Neural cell (in vitro differentiated cells): ENCODE data around the gene EPB41. TPM values are rescaled to one million over a fixed set of nuclear protein-coding genes. Genes with fewer than 3 reads are reported as not detected.

Experiments
- H2AFZ ChIP-seq: fragments of 200-600, 300-800 bp; sonication (generic), shearing (Covaris generic); 2 replicates; pipeline ENCODE4 v1.6.0; 2014; ENCODE audit warnings: low read depth, mild to moderate bottlenecking, antibody characterized with exemption, low read length, moderate library complexity
- H3F3A ChIP-seq: fragments of 200-600 bp; shearing (Covaris generic); 2 replicates; pipeline ENCODE4 v1.6.1; 2016; ENCODE audit warnings: mild to moderate bottlenecking, moderate library complexity, mixed read lengths, antibody characterized with exemption, low read length; ENCODE audit not compliant: insufficient read depth, poor library complexity, severe bottlenecking
- H3K27ac ChIP-seq: fragments of 200-600, 300-800 bp; sonication (generic), shearing (Covaris generic); 2 replicates; pipeline ENCODE4 v1.5.1; 2014; ENCODE audit warnings: mild to moderate bottlenecking, low read length, moderate library complexity
- H3K27me3 ChIP-seq: fragments of 300-800, 200-600 bp; sonication (generic), shearing (Covaris generic); 2 replicates; pipeline ENCODE4 v1.6.0; 2014; ENCODE audit warnings: mild to moderate bottlenecking, low read depth, low read length, moderate library complexity; ENCODE audit not compliant: insufficient read depth
- H3K36me3 ChIP-seq: fragments of 300-800, 200-600 bp; sonication (generic), shearing (Covaris generic); 2 replicates; pipeline ENCODE4 v1.5.1; 2014; ENCODE audit warnings: mild to moderate bottlenecking, antibody characterized with exemption, low read length, moderate library complexity; ENCODE audit not compliant: insufficient read depth
- H3K4me2 ChIP-seq: fragments of 300-800, 200-600 bp; sonication (generic), shearing (Covaris generic); 2 replicates; pipeline ENCODE4 v1.6.0; 2014; ENCODE audit warnings: mild to moderate bottlenecking, low read length
- H3K4me3 ChIP-seq: fragments of 300-800, 200-600 bp; sonication (generic), shearing (Covaris generic); 2 replicates; pipeline ENCODE4 v1.5.1; 2014; ENCODE audit warnings: mild to moderate bottlenecking, low read length, moderate library complexity
- H3K79me2 ChIP-seq: fragments of 200-600 bp; shearing (Covaris generic); replicated peaks from 2 replicates; pipeline ENCODE4 v1.6.0; 2014; ENCODE audit warnings: mild to moderate bottlenecking, low read length, moderate library complexity; ENCODE audit not compliant: insufficient read depth
- H3K9ac ChIP-seq: fragments of 300-800, 200-600 bp; sonication (generic), shearing (Covaris generic); 2 replicates; pipeline ENCODE4 v1.6.1; 2016; ENCODE audit warnings: mild to moderate bottlenecking, low read length, mixed read lengths
- H3K9me2 ChIP-seq: fragments of 200-600 bp; shearing (Covaris generic); 2 replicates; pipeline ENCODE4 v1.6.1; 2016; ENCODE audit warnings: mild to moderate bottlenecking, low read length, mixed read lengths; ENCODE audit not compliant: insufficient read depth
- H3K9me3 ChIP-seq: fragments of 200-600, 300-800 bp; sonication (generic), shearing (Covaris generic); 2 replicates; pipeline ENCODE4 v1.6.1; 2016; ENCODE audit warnings: mild to moderate bottlenecking, mixed run types, low read length, moderate library complexity, mixed read lengths
- H4K20me1 ChIP-seq: fragments of 200-600 bp; shearing (Covaris generic); 2 replicates; pipeline ENCODE4 v1.6.1; 2016; ENCODE audit warnings: mild to moderate bottlenecking, mixed run types; ENCODE audit not compliant: insufficient read depth
- CTCF ChIP-seq: fragments of 450-650 bp; IDR thresholded peaks from 2 replicates; pipeline ENCODE4 v1.5.1; 2014; ENCODE audit warnings: antibody characterized with exemption, mild to moderate bottlenecking, moderate library complexity; ENCODE audit not compliant: poor library complexity, severe bottlenecking
- EP300 ChIP-seq: fragments of 450-650 bp; conservative IDR thresholded peaks from 2 replicates; pipeline ENCODE4 v1.6.1; 2014; ENCODE audit warnings: antibody characterized with exemption, mild to moderate bottlenecking, moderate library complexity; ENCODE audit not compliant: poor library complexity, severe bottlenecking
- EZH2 ChIP-seq: fragments of 200-600, 300-800 bp; shearing (Covaris generic), sonication (generic); IDR thresholded peaks from 2 replicates; pipeline ENCODE4 v1.6.1; 2014; ENCODE audit warnings: antibody characterized with exemption, low read length, borderline replicate concordance, mild to moderate bottlenecking; ENCODE audit not compliant: insufficient read depth, poor library complexity, severe bottlenecking
- MXI1 ChIP-seq: fragments of 450-650 bp; conservative IDR thresholded peaks from 2 replicates; pipeline ENCODE4 v1.6.1; 2014; ENCODE audit warnings: antibody characterized with exemption, mild to moderate bottlenecking; ENCODE audit not compliant: poor library complexity, severe bottlenecking
- POLR2AphosphoS5 ChIP-seq: IDR thresholded peaks from 2 replicates; pipeline ENCODE4 v1.6.1; 2012
- RAD21 ChIP-seq: fragments of 450-650 bp; conservative IDR thresholded peaks from 2 replicates; pipeline ENCODE4 v1.6.1; 2014; ENCODE audit warnings: antibody characterized with exemption, mild to moderate bottlenecking, moderate library complexity
- SMC3 ChIP-seq: fragments of 450-650 bp; conservative IDR thresholded peaks from 2 replicates; pipeline ENCODE4 v1.6.1; 2014; ENCODE audit warnings: antibody characterized with exemption, mild to moderate bottlenecking, moderate library complexity; ENCODE audit not compliant: poor library complexity
- TAF1 ChIP-seq: IDR thresholded peaks from 2 replicates; pipeline ENCODE4 v1.6.1; 2012; ENCODE audit warnings: low read depth
- polyA plus RNA-seq: library from polyadenylated mRNA; depleted of rRNA; stranded (reverse); fragments of >200 nt; gene quantifications from 2 replicates; pipeline ENCODE4 v1.2.3, GENCODE V29; 2014
- TF ChIP-seq, protein P1 (sequence below): IDR thresholded peaks from 2 replicates; pipeline ENCODE4 v1.6.1; 2012; ENCODE audit warnings: borderline replicate concordance

Gene EPB41
- polyA plus RNA-seq, 1 donor from 2014 or later, result 62.0 TPM

DNA sequence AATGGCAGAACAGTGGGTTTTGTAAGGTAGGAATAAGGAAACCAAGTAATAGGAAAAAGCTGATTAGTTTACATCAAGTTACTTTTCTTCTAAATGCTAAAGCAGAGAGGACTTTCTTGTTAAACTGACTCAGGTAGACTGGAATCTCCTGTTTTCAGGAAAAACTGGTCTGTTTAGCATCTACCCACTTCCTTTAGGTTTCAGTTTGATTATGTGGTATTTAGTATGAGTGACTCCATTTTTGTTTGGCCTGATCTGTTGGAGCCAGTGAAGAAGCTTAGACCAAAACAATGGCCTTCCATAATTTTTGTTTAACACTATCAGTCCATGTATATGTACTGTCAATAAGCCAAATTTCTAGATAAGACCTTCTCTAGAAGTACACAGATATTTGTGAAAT, 88.4 kb downstream of the EPB41 start:
- no peak overlapping the region for H3K27ac ChIP-seq
- H3K9me2 ChIP-seq, result no peaks in the 10 kb centered on the region

DNA sequence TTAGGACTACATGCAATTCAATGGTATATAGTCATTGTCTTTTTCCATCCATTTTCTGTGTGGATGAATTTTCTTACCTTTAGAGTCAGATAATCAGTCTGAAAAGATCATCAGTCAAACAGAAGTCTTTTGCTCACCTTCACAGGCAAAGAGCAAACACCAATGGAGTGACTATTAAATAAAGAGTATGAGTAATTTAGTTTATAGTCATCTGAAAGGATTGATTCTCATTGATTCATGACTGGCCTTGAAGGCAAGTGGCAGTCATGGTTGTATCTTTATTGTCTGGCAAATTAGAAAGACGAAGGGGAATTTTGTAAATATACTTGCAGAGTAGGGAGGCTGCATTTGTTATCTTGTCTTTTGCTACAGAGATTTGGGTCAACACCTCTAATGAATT, 89.9 kb downstream of the EPB41 start:
- Histone ChIP-seq H3K4me2 (no peak overlapping the region), H2AFZ (no peak overlapping the region), H3K27me3 (no peaks in the 10 kb centered on the region), H4K20me1 (no peaks in the 10 kb centered on the region), H3K4me3 (no peak overlapping the region), H3K9ac (no peak overlapping the region), H3K9me3 (no peaks in the 10 kb centered on the region), H3K9me2 (no peaks in the 10 kb centered on the region), H3K27ac (no peak overlapping the region), H3F3A (no peaks in the 10 kb centered on the region), H3K79me2 (no peaks in the 10 kb centered on the region), H3K36me3 (no peaks in the 10 kb centered on the region)
- no peak for TF ChIP-seq MXI1
- no peak for TF ChIP-seq POLR2AphosphoS5

More for the DNA sequence above, 88.4 kb downstream of the EPB41 start:
- H3K9me3 ChIP-seq, result no peaks in the 10 kb centered on the region
- H3F3A ChIP-seq, result no peaks in the 10 kb centered on the region
- H3K4me2 ChIP-seq, result no peak overlapping the region
- no peaks in the 10 kb centered on the region for H3K36me3 ChIP-seq
- TF ChIP-seq POLR2AphosphoS5, result no peak
- no peak for TF ChIP-seq EP300
- TF ChIP-seq TAF1, result no peak
- no peak for TF ChIP-seq MXI1
- no peak overlapping the region for H3K9ac ChIP-seq
- no peaks in the 10 kb centered on the region for H4K20me1 ChIP-seq
- H3K79me2 ChIP-seq, result no peaks in the 10 kb centered on the region
- H3K4me3 ChIP-seq, result no peak overlapping the region
- no peak overlapping the region for H2AFZ ChIP-seq
- no peaks in the 10 kb centered on the region for H3K27me3 ChIP-seq

- no peaks in the 10 kb centered on the region for H3K36me3 ChIP-seq
- TF ChIP-seq EP300, result no peak
- no peak for TF ChIP-seq POLR2AphosphoS5
- TF ChIP-seq CTCF, result no peak
- TF ChIP-seq MXI1, result no peak
- TF ChIP-seq, protein P1, sequence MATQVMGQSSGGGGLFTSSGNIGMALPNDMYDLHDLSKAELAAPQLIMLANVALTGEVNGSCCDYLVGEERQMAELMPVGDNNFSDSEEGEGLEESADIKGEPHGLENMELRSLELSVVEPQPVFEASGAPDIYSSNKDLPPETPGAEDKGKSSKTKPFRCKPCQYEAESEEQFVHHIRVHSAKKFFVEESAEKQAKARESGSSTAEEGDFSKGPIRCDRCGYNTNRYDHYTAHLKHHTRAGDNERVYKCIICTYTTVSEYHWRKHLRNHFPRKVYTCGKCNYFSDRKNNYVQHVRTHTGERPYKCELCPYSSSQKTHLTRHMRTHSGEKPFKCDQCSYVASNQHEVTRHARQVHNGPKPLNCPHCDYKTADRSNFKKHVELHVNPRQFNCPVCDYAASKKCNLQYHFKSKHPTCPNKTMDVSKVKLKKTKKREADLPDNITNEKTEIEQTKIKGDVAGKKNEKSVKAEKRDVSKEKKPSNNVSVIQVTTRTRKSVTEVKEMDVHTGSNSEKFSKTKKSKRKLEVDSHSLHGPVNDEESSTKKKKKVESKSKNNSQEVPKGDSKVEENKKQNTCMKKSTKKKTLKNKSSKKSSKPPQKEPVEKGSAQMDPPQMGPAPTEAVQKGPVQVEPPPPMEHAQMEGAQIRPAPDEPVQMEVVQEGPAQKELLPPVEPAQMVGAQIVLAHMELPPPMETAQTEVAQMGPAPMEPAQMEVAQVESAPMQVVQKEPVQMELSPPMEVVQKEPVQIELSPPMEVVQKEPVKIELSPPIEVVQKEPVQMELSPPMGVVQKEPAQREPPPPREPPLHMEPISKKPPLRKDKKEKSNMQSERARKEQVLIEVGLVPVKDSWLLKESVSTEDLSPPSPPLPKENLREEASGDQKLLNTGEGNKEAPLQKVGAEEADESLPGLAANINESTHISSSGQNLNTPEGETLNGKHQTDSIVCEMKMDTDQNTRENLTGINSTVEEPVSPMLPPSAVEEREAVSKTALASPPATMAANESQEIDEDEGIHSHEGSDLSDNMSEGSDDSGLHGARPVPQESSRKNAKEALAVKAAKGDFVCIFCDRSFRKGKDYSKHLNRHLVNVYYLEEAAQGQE, result no peak
- no peak for TF ChIP-seq TAF1
- no peak for TF ChIP-seq RAD21
- TF ChIP-seq EZH2, result no peak
- no peak for TF ChIP-seq SMC3
- H3F3A ChIP-seq, result no peaks in the 10 kb centered on the region
- no peaks in the 10 kb centered on the region for H4K20me1 ChIP-seq
- H3K9ac ChIP-seq, result no peak overlapping the region
- no peak overlapping the region for H3K27ac ChIP-seq
- no peak overlapping the region for H3K4me3 ChIP-seq
- no peak overlapping the region for H2AFZ ChIP-seq
- no peak overlapping the region for H3K4me2 ChIP-seq
- H3K79me2 ChIP-seq, result no peaks in the 10 kb centered on the region
- H3K9me3 ChIP-seq, result no peaks in the 10 kb centered on the region
- H3K27me3 ChIP-seq, result no peaks in the 10 kb centered on the region
- no peaks in the 10 kb centered on the region for H3K9me2 ChIP-seq
Measured at GRCh38 chr1:29004798-29005197, 90.4 kb downstream of the EPB41 start.
